Adrenal gland (tissue), 12 donors: ENCODE results near the gene MRPL28. TPM values are rescaled to one million over a fixed set of nuclear protein-coding genes. Genes with fewer than 3 reads are reported as not detected.

Experiments used
- DNase-seq, 7 donors: peaks; one replicate each; pipeline ENCODE4 v3.0.0-alpha.2; 2019 to 2020
- H3K27ac ChIP-seq, 5 donors: fragments of 200-600 bp; sonication (generic) in 4 of 5; 1 replicate in 3 of 5; 2 replicates in 2 of 5; pipeline versions ENCODE4 v1.5.1 to v1.8.0; 2016 to 2020; ENCODE audit warnings: mild to moderate bottlenecking in 1 of 5
- H3K27me3 ChIP-seq: fragments of 200-600 bp; 2 replicates; pipeline ENCODE4 v1.8.0; 2021
- H3K36me3 ChIP-seq, 2 donors: fragments of 200-600 bp; replicated peaks in 1 of 2; 1 replicate in 1 of 2; 2 replicates in 1 of 2; pipeline versions ENCODE4 v1.5.1 to v1.8.0; 2018 to 2022
- H3K4me1 ChIP-seq, 2 donors: fragments of 200-600 bp; replicated peaks in 1 of 2; 1 replicate in 1 of 2; 2 replicates in 1 of 2; pipeline versions ENCODE4 v1.5.1 to v1.8.0; 2018 to 2021
- H3K4me3 ChIP-seq, 4 donors: fragments of 200-600 bp; sonication (generic) in 3 of 4; one replicate each; pipeline ENCODE4 v1.5.1; 2016 to 2018
- H3K9me3 ChIP-seq, 3 donors: fragments of 200-600 bp; sonication (generic) in 1 of 3; replicated peaks in 1 of 3; 1 replicate in 2 of 3; 2 replicates in 1 of 3; pipeline versions ENCODE4 v1.5.1 to v1.8.0; 2016 to 2021
- CTCF ChIP-seq, 6 experiments: fragments of 450-650 bp in 4 of 6; fragments of 200-600 bp in 2 of 6; sonication (generic) in 1 of 6; IDR thresholded peaks; 1 replicate in 5 of 6; 2 replicates in 1 of 6; pipeline versions ENCODE4 v1.5.1 to v1.8.0; 2016 to 2021; ENCODE audit warnings: antibody characterized with exemption in 6 of 6, mild to moderate bottlenecking in 2 of 6, moderate library complexity in 1 of 6
- POLR2A ChIP-seq, 2 donors: fragments of 450-650 bp; IDR thresholded peaks; one replicate each; pipeline ENCODE4 v1.6.1; 2017; ENCODE audit warnings: antibody characterized with exemption in 2 of 2, mild to moderate bottlenecking in 2 of 2, moderate library complexity in 1 of 2
- WGBS, 4 donors: extraction: QIAGEN DNeasy Blood & Tissue Kit in 2 of 4; methylation state at CpG; one replicate each; pipeline versions ENCODE4 v1.1.5 to v1.1.7; 2013 to 2017; 5-methylcytosine and 5-hydroxymethylcytosine counted together
- intact Hi-C, 2 donors: fragments of 100-400 bp; cut with DNase I; formaldehyde crosslinking; loops; one replicate each; pipeline versions ENCODE4 v1.14.1 to v1.15.0; 2022 to 2023
- polyA plus RNA-seq, 3 donors: library from polyadenylated mRNA; stranded (reverse); fragments of 200-250 nt in 2 of 3; fragments of 350-450 nt in 1 of 3; fragmentation: Illumina TruSeq in 1 of 3; extraction: RNeasy Lipid Tissue Mini Kit (QIAGEN cat#74804) in 1 of 3; gene quantifications; one replicate each; pipeline ENCODE4 v1.2.3, GENCODE V29; 2013 to 2014
- total RNA-seq, 9 donors: library from RNA; depleted of rRNA in 4 of 9; stranded (reverse); fragments of >200 nt in 4 of 9; fragments of 120-200 nt in 1 of 9; fragmentation: NEBNext Ultra II Directional in 1 of 9; extraction: Animal tissue kit (Norgen Biotek cat#: 25700) in 1 of 9; gene quantifications; one replicate each; pipeline versions ENCODE4 v1.1.0 to v1.2.4, GENCODE V29; 2013 to 2023
- donor health status: healthy with polysubstance abuse.
- donor health status: Bipolar disorder and iron deficiency.
- donor health status: DM: yes; HTN: yes; CAD: no.
- donor health status: DM: no; HTN: no; CAD: no.
- donor health status: DM: no; HTN: no; CAD: no.
- donor health status: DM: yes; HTN: yes; CAD: no.

Gene MRPL28
- total and polyA plus RNA-seq, 12 donors, result 42.9 to 155 (median 81.4) TPM

- WGBS, 4 donors, result 17 to 29% (median 20%) methylated on average over 3 of the region's 3 CpGs
- peak overlapping the region in 1 of 4 donors; percentile 95 for H3K4me3 ChIP-seq
- no peaks in the 10 kb centered on the region for H3K36me3 ChIP-seq
- peak overlapping the region in 3 of 5 donors; percentile 87 for H3K27ac ChIP-seq
- H3K9me3 ChIP-seq, result no peaks in the 10 kb centered on the region
- no peak for DNase-seq
- TF ChIP-seq POLR2A (IDR thresholded peaks at IDR 0.05) (no peak), CTCF (IDR thresholded peaks at IDR 0.05) (no peak)
- H3K27me3 ChIP-seq, result no peaks in the 10 kb centered on the region
- H3K4me1 ChIP-seq, result peaks cover 13 to 21% of the 10 kb centered on the region in 2 donors
- intact Hi-C loops, result loop anchor here in 1 of 2 donors (10.0 kb wide), 1 partner anchor 129 kb away; the partner anchor contains the start of gene CAPN15
Measured at GRCh38 chr16:396199-396598, 25.9 kb upstream of the MRPL28 start.

GRCh38 chr16:392450-393030 lies 22.2 kb upstream of the MRPL28 start:
- WGBS, 4 donors, result 89 to 95% (median 93%) methylated on average over 7 of the region's 7 CpGs
- Histone ChIP-seq H3K9me3 (no peaks in the 10 kb centered on the region), H3K27ac (no peak overlapping the region), H3K36me3 (no peaks in the 10 kb centered on the region), H3K27me3 (no peaks in the 10 kb centered on the region), H3K4me1 (peaks cover 21 to 22% of the 10 kb centered on the region in 2 donors), H3K4me3 (no peak overlapping the region)
- TF ChIP-seq POLR2A (IDR thresholded peaks at IDR 0.05) (no peak), CTCF (IDR thresholded peaks at IDR 0.05) (no peak)
- DNase-seq, result no peak
- intact Hi-C loops, result loop anchor here in 1 of 2 donors (10.0 kb wide), 1 partner anchor 132 kb away; the partner anchor contains the start of gene CAPN15

GRCh38 chr16:391885-392335 lies 21.6 kb upstream of the MRPL28 start:
- Histone ChIP-seq H3K36me3 (no peaks in the 10 kb centered on the region), H3K4me1 (peaks cover 22 to 23% of the 10 kb centered on the region in 2 donors), H3K9me3 (no peaks in the 10 kb centered on the region), H3K4me3 (no peak overlapping the region), H3K27ac (no peak overlapping the region), H3K27me3 (no peaks in the 10 kb centered on the region)
- peak in 6 of 7 donors; percentile 51 to 77 (median 69) for DNase-seq
- 63 to 70% (median 67%) methylated on average over 7 of the region's 7 CpGs for WGBS, 4 donors
- intact Hi-C loops, result loop anchor here in 1 of 2 donors (10.0 kb wide), 1 partner anchor 133 kb away; the partner anchor contains the start of gene CAPN15
- TF ChIP-seq CTCF (IDR thresholded peaks at IDR 0.05) (peak; percentile 49 to 80 (median 57)), POLR2A (IDR thresholded peaks at IDR 0.05) (no peak)

GRCh38 chr16:389352-389751 lies 19.0 kb upstream of the MRPL28 start:
- no peaks in the 10 kb centered on the region for H3K36me3 ChIP-seq
- H3K27me3 ChIP-seq, result no peaks in the 10 kb centered on the region
- WGBS, 4 donors, result 63 to 80% (median 69%) methylated on average over 8 to 10 of the region's 10 CpGs
- intact Hi-C loops, result no loop called here
- no peak for DNase-seq
- no peak overlapping the region for H3K27ac ChIP-seq
- TF ChIP-seq CTCF (IDR thresholded peaks at IDR 0.05), result no peak
- no peak for TF ChIP-seq POLR2A (IDR thresholded peaks at IDR 0.05)
- no peaks in the 10 kb centered on the region for H3K9me3 ChIP-seq
- no peak overlapping the region for H3K4me3 ChIP-seq
- peaks cover 11 to 15% of the 10 kb centered on the region in 2 donors for H3K4me1 ChIP-seq
